Hepatic stellate cell (primary cell): ENCODE measurements around the gene CPNE5.

Experiments
- DNase-seq: peaks from one replicate; pipeline ENCODE4 v3.0.0; 2011; ENCODE audit warnings: low spot score

Gene CPNE5

GRCh38 chr6:36743538-36744303 lies 95.5 kb downstream of the CPNE5 start:
- no peak for DNase-seq

- DNase-seq = no peak
These were observed 96.2 kb downstream of the CPNE5 start for GRCh38 chr6:36743032-36743431.

- DNase-seq = no peak
These were observed 97.1 kb downstream of the CPNE5 start for GRCh38 chr6:36742146-36742545.

GRCh38 chr6:36740818-36741179 lies 98.4 kb downstream of the CPNE5 start:
- DNase-seq = no peak

- DNase-seq = no peak
These were observed 99.1 kb downstream of the CPNE5 start for GRCh38 chr6:36739947-36740817.

- no peak for DNase-seq
These were observed 101.1 kb downstream of the CPNE5 start for GRCh38 chr6:36738108-36738507.

- no peak for DNase-seq
These were observed 102.0 kb downstream of the CPNE5 start for GRCh38 chr6:36737043-36737785.

GRCh38 chr6:36735110-36736071 lies 103.9 kb downstream of the CPNE5 start:
- DNase-seq = peak; percentile 81

GRCh38 chr6:36734486-36735060 lies 104.7 kb downstream of the CPNE5 start:
- DNase-seq = no peak

- DNase-seq = no peak
These were observed 105.9 kb downstream of the CPNE5 start for GRCh38 chr6:36733300-36733699.

- no peak for DNase-seq
These were observed 107.5 kb downstream of the CPNE5 start for GRCh38 chr6:36731622-36732310.

GRCh38 chr6:36730424-36731380 lies 108.5 kb downstream of the CPNE5 start:
- DNase-seq = no peak

- peak; percentile 69 for DNase-seq
These were observed 110.1 kb downstream of the CPNE5 start for GRCh38 chr6:36729161-36729524.

- no peak for DNase-seq
These were observed 110.7 kb downstream of the CPNE5 start for GRCh38 chr6:36728289-36729160.

GRCh38 chr6:36727505-36728021 lies 111.7 kb downstream of the CPNE5 start:
- DNase-seq = no peak

- DNase-seq = no peak
These were observed 113.7 kb downstream of the CPNE5 start for GRCh38 chr6:36725581-36725980.

- peak; percentile 82 for DNase-seq
These were observed 114.5 kb downstream of the CPNE5 start for GRCh38 chr6:36724514-36725390.
